Renal cortical epithelial cell (primary cell): ENCODE results near the gene ADCY7. TPM values are rescaled to one million over a fixed set of nuclear protein-coding genes. Genes with fewer than 3 reads are reported as not detected.

Source experiments
- DNase-seq: peaks from one replicate; pipeline ENCODE4 v3.0.0-alpha.2; 2011; ENCODE audit warnings: low read depth
- total RNA-seq: library from RNA; depleted of rRNA; stranded (reverse); fragments of >200 nt; gene quantifications from 2 replicates; pipeline ENCODE4 v1.2.3, GENCODE V29; 2014

The ADCY7 gene
- total RNA-seq, 1 donor from 2014 or later = 48.8 TPM

DNA sequence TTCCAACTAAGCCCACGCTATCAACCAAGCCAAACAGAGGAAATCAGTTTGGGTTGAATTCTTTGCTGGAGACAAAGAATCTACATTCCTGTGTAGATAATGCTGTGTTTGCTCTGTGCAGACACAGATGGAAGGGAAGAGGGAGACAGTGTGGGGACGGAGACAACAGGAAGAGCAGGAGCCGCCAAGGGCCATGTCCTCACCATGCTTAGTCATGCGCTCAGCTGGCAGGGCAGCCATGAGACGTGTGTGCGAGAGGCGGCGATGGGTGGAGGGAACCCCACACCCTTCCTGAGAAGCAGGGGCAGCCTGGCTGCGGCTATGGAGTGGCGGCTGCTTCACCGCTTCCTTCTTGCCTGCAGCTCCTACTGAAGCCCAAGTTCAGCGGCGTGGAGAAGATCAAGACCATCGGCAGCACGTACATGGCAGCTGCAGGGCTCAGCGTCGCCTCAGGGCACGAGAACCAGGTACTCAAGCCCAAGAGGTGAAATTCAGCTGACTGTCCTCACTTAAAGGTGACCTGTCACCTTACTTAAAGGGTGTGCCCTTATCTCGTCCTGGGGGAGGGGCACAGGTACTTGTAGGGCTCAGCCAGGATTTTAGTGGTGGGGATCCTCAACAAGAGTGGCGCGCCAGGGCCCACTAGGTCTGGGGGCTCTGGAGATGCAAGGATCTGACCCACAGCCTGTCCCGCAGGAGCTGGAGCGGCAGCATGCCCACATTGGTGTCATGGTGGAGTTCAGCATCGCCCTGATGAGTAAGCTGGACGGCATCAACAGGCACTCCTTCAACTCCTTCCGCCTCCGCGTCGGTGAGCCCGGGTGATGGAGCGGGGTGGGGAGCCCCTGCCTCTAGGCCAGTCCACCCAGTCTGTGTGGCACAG, 47.5 kb downstream of the ADCY7 start:
- DNase-seq = no peak

DNA sequence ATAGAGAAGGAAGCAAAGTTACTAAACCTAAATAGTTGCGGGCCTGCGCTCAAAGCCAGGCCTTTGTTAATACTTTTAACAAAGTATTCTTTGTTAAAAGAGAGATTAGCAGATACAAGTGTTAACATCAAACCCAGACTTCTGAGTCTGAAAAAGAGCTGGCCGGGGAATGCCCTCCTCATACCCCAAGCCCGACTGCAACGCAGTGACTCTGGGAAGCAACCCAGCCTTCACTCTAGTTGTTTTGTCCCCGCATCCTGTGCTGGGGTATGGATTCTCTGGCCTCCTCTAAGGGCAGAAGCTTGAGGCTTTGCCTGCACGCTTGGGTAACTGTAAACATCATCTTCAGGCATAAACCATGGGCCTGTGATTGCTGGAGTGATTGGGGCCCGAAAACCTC, 48.3 kb downstream of the ADCY7 start:
- no peak for DNase-seq

DNA sequence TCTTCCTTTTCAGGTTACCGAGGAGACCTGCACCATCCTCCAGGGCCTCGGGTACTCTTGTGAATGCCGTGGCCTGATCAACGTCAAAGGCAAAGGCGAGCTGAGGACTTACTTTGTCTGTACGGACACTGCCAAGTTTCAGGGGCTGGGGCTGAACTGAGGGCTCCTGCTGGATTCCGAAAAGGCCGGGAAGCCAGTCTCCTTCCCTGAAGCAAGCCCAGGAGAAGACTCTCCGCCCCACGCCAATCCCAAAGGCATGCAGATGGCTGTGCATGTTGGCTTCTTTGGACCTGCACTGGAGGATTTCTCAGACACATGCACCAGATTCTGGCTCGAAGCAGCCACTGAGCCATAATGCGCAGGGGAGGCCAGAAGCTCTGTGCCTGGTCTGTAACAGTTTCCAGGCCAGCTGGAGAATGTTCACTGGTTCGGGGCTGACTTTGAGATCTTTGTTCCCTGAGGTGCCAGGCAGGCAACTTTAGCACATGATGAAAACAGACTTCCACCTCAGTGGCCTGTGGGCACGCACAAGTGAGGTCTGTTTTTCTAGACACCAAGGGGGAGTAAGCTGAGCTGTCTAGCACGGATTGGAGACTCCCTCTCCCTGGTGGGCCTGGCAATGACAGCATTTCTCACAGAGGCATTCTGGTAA, 49.1 kb downstream of the ADCY7 start:
- no peak for DNase-seq

DNA sequence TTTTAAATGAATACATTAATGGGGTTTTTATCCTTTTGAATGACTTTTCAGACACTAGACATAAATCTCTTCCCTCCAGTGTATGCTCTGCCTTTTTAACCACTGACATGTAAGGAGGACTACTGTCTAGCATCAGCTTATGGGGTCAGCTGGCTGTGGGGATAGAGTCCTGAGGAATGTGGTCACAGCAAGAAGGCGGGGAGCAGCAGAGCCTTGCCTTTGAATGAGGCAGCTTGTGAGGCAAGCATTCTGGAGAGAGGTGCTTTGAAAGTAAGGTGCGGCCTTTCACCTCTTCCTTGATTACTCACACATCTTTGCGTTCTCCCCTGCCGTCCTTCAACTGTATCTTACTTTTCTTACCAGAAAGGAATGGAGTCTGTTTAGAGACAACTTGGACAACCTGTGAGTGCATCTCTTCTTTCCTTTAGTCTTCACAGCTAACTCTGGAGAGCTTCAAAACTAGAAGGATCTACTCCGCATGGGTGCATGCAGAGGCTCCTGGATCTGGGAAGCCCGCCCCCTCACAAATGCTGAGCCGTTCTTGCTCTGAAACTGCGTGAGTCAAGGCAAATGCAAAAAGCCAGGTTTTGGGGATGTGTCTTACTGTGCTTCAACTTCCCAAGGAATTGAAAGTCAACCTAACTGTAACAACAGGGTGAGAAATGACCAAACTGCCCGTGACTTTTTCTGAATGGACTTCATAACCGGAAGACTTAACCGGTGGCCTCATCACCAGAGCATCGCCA, 49.9 kb downstream of the ADCY7 start:
- no peak for DNase-seq

DNA sequence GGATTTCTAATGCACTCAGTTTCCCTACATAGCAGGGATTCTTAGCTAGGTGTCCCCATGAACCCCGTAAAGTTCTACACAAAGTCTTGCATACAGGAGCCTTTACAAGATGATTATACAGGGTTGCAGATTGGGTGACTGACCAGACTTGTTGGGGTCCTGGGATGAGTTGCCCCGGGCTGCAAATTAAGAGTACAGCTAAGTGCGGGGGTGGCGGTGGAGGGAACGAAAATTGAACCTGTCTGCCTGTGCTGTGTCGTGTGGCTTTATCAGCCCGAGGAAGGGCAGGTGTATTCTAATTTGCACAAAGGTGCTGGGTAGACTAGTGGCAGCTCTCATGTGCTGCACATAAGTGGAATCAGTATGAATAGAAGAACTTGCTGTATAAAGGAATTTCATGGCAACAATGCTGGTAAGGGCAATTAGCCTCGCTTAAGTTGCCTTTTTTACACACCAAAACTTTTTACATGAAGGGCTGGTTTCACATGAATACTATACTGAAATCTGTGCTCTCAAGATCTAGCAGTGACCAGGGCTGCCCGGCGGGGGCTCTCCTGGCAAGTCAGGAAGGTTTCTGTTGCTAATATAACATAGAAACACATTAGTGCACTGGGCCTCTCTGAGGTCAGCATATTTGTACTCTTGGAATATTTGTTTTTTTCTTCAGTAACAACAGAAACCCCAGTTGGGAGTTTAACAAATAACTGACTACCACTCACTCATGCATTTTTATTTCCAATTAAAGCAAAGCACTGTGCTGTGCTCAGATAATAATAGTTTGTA, 50.7 kb downstream of the ADCY7 start:
- peak; percentile 22 for DNase-seq

DNA sequence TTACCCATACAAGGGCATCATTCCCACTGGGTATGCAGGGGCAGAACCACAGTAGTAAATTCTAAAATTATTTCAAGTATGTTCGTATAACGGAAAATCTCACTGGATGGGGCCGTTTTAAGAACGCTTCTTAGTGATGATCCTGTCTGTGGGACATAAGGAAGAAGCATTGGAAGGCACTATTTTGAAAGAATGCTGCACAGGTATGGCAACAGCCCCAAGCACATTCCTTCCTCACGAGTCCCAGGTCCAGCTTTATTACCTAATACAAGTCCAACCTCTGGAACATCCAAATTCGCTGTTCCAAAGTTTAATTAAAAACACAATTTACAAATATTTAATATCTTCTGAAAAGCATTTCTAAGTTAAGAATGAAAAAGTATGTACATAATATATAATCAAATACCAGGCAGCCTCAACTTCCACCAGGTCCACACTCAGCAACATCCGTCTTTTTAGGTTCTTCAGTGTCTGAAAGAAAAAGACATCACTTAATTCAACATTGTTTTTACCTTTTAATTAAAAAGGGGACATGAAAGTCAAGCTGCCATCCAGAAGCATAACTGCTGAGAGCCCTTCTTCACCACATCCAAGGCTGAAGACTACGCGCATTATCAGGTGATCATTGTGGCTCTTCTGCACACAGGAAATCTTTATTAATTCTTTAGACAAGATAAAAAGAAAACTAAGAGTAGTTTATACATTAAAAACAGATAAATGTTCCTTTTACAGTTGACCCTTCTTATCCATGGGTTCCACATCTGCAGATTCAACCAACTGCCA, 52.6 kb downstream of the ADCY7 start:
- DNase-seq = peak; percentile 9

DNA sequence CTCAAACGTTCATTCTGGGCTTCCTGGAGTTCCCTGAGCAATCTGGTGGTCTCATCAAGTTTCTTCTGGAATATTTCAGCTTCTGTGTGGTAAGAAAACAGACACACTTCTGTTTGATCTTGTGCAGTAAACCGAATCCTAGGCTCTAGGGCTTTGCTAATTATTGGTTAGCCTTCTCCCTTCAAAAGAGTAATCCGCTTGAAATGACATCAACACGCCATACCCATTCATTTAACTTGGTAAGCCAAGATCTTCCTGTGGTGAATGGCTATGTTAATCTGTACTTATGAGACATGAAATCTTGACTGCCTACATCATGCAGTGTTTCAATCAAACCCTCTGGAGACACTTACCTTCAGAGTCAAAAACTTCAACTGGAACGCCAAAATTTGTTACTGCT, 54.0 kb downstream of the ADCY7 start:
- DNase-seq = no peak

DNA sequence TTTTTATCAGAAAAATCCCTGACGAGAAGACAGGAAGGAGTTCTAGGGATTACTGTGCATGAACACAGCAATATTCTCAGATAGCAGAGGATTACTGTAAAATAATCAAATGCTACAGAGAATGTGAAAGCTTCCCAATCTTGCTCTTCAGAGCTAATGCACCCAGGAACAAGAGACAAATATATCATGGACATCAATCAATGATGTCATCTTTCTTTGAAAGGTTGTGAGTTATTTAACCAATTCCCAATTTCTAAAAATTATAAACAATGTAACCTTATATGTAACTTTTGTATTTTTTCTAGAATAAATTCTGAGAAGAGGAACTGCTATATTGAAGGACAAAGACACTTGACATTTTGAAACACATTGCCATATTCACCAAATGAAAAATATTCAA, 56.0 kb downstream of the ADCY7 start:
- DNase-seq = no peak

DNA sequence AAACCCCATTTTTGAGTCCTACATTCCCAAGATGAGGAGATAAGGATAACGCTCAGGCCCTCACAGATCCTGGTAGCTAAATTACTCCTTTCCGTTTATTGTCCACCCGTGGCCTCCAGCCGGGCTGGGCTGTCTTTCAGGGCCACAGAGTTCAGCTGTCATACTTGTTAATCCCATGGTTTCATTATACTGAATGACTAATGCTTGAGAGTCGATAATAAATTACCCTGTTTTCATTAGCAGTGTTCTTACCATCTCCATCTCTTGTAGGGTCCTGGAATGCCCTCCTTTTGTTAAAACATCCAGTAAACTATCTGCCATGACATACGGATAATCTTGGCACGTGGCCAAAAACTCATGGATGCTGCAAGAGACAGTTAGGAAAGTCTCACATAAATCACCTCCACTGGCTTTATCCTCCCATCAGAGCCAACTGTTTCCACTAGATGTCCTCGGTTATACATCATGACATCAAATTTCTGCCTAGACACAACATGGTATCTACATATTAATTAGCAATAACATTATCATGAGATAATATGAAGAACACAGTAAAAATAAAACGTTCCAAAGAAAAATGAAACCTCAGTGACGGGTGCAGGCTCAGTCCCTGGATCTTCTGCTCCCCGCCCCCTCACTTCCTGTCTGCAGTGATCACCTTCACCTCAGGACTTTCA, 57.1 kb downstream of the ADCY7 start:
- peak; percentile 43 for DNase-seq

DNA sequence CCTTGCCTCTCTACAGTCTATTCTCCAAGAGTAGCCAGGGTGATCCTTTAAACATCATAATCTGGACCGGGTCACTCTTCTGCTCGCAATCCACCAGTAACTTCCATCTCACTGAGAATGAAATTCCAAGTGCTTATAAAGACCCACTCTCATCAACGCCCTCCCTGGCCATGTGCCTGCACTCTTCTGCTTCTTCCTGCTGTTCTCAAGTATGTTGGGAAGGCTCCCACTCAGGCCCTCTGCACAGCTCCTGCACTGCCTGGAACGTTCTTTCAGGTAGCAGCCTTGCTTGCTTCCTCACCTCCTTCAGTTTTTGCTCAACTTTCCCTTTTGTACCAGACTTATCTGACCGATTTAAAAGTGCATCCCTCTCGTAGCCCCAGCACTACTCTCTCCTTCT, 58.0 kb downstream of the ADCY7 start:
- no peak for DNase-seq

DNA sequence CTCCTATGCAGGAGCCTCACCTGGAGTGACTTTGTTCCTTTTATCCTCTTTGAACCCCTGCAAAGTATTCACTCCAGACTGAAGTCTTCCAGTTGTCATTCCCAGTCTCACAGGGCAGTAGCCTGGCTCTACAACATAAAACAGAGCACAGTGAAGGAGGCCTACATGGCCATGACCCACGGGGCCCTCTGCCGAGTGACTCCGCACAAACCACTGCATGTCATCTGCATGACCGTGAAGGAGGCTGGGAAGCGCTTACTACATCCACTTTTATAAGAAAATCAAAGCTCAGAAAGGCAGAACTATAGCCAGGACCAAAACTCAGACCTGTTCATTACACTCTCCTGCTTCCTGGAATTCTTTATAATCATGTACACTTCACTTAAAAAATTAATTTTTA, 59.9 kb downstream of the ADCY7 start:
- DNase-seq = no peak

DNA sequence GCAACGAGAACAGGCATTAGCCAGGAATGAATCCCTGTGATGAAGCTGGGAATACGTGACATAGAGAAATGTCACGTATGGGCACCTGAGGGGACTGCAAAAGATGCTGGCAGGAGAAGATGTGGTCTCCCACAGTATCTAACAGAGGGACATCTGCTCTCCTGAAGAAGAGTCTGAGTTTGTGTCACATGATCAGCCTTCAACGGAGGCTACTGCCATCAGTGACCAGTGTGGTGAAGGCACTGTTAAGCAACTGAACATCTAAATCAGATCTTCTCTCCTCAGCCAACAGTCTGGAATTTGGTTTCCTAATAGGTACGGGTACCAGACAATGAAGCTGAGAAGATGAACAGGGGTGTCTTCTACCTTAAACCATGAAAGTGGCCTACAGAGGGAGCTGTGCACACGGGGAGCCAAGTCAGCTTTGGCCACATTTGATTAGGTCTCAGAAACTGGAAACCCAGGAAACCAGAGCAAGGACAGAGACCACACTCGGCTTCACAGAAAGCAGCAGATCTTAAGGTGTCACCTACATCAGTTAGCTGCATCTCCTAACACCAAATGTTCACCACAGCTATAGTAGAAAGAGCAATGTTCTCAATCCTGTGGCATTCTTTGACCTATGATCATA, 60.6 kb downstream of the ADCY7 start:
- DNase-seq = peak; percentile 7

DNA sequence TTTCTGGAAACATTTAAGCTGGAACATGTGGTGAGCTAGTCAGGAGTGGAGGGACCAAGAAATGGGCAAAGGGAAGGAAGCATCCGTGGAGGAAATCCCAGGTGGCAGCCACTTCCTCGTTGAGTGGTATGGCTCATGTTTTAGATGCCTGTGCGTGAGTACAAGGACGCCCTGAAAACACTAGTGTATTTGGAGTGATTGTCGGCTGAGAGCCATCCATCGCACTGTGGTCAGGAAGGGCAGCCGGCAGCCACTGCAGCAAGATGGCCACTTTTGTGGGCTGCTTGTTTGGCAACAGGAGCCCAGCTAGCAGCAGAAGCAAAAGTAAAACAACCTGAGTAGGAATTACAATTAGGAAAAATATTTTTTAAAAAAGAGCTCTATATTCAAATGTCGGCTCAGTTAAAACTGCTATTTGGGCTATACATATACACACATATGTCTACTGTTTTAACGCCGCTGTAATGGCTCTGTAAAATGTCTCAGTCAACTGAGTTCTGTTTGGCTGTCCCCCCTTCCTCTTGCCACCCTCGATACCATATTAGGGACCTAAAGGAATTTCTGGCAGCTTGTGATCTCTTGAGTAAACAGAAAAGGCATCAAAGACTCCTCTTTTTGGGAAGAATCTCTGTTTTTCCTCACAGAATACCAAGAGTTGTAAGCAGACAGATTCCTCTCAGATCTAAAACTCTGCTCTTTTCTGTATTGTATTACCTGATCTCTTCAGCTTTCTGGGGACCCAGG, 63.3 kb downstream of the ADCY7 start:
- no peak for DNase-seq

DNA sequence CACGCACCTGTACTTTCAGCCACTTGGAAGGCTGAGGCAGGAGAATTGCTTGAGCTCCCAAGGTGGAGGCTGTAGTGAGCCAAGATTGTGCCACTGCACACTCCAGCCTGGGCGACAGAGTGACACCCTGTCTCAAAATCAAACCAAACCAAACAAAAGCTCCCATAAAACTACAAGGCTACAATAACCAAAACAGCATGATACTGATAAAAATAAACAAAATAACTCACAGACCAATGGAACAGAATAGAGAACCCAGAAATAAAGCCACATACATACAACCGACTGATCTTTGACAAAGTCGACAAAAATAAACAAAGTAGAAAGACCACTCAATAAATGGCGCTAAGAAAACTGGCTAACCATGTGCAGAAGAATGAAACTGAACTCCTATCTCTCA, 65.2 kb downstream of the ADCY7 start:
- no peak for DNase-seq

DNA sequence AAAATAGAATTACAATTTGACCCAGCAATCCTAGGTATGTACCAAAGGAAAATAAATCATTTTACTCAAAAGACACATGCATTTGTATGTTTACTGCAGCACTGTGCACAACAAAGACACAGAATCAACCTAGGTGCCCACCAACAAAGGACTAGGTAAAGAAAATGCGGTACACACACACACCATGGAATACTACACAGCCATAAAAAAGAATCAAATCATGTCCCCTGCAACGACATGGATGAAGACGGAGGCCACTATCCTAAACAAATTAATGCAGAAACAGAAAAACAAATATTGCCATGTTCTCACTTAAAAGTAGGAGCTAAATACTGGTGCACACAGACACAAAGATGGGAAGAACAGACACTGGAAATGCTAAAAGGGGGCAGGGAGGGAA, 66.2 kb downstream of the ADCY7 start:
- no peak for DNase-seq

DNA sequence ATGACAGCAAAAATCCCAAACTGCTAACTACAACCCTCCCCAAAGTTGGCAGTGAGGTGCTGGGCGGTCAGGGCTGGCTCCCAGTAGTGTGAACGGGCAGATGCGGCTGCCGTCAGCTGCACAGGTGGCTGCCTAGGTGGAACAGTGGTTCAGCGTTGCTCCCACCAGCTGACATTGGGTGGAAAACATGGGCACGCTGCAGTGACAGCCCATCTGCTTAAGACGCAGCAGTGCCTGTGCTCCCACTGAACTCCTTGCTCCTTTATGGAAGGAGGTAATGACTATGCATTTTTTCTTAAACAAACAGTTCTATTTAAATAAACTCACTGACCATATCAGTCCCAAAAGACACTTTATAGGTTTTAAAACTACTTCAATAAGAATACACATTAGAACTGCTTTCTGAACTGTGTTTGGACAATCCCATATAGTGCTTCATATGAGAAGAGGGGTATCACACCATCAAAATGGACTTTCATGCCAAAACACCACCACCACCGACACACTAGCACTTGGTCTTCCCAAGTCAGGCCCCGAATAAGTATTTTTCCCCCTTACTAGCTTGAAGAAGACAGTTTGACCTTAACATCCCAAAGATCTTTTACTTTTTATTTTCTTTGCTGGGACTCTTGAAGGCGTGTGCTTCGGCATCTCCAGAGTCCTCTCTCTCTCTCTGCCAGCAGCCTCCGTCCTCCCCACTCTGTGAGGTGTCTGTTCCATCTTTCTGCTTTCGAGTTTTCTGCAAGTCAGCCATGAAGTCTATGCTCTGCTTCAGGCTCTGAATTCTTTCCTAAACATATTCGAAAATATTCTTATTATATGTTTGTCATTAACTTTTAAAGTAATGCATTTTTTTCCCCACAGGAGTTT, 68.0 kb downstream of the ADCY7 start:
- no peak for DNase-seq

DNA sequence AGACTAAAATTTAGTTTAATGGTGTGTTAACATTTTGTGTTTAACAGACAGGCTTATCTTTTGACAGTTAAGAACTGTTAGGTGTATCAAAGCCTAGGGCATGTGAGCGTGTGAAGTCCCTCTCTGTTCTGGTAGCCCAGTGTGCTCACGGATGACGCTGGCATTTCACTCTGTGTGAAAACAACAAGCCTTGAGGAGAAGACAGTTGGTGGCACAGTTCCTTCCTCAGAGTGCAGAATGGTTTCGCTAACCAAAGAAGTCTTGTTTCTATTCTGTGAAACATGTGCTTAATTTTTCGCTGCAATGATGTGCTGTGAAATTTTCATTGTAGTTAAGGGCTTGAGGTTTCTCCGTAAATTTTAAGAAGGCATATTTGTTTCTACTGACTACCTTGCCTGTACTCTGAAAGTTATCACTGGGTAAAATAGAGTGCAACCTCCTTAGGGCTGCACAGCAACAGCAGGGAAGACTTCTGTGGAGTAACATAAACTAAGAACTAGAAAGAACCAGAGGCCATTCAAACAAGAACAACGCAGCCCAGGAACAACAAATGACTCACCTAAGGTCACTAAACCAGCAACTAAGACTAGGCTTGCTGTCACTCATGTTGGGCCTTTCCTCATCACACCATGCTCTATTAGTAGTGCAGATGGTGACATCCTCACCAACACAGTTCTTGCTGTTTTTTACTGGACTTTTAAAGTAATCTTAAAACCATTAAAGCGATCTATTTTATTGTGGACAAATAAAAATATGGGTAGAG, 69.0 kb downstream of the ADCY7 start:
- DNase-seq = no peak

DNA sequence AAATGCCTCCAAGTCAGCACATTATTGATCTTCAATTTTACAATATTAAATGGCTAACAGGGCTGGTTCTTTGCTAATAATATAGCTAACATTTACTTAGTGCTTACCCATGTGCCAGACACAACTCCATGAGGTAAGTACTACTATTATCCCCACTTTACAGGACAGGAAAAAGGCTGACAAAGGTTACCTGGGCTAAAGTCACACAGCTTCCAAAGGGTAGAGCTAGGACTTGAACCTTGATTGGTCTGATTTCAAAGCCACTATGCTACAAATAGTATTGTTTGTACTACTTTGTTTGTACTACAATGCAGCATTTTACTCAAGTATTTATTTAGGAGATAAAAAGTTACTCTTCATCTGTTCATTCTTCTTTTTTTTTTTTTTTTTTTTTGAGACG, 70.5 kb downstream of the ADCY7 start:
- no peak for DNase-seq
